ENCODE data around the gene HIGD2A. TPM values are rescaled to one million over a fixed set of nuclear protein-coding genes. Genes with fewer than 3 reads are reported as not detected.

HIGD2A gene
- polyA plus RNA-seq, 1 donor from 2014 or later: 61.8 TPM

DNA sequence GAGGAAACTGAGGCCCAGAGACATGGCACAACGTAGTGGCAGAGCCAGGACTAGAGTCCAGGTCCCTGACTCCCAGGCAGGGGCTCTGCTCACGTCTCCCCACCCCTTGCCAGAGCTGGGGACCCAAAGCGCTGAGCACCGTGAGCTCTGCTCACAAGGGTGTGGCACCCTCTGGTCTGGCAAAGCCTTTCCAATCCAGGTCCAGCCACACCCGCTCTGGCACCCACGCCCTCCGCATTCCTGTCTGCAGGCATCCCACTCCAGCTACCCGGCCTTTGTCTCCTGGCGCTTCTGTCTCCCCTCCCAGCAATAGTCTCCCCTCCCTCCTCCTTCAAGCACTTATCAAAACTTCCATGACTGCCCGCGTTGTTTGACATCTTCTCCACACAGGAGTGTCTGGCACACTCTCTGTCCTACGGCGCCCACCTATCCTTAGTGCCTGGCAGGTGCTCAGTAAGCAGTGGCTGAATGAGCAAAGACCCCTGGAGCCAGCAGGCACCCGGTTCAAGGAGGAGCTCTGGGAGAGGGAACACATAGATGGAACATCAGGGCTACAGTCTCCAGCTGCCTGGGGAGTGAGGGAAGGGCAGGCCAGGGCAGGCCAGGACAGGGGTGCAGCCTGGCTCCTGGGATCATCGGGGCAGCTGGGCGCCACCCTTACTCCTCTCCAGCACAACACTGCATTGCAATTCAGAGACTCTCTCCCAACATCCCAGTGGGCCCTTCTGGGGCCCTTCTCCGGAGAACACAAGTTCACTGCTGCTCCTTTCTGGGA, 12.0 kb downstream of the HIGD2A start:
- Histone ChIP-seq H2AFZ (ENCODE audit: low read depth, low read length) (no peak overlapping the region), H3K9ac (ENCODE audit: low read length) (no peak overlapping the region), H3F3A (ENCODE audit: insufficient read depth, low read length, poor library complexity, severe bottlenecking) (no peaks in the 10 kb centered on the region), H3K27ac (ENCODE audit: low read length) (no peak overlapping the region), H4K20me1 (ENCODE audit: insufficient read depth) (no peaks in the 10 kb centered on the region), H3K79me2 (replicated peaks; ENCODE audit: insufficient read depth, low read length) (no peaks in the 10 kb centered on the region), H3K27me3 (ENCODE audit: insufficient read depth, low read depth, low read length) (no peaks in the 10 kb centered on the region), H3K4me3 (ENCODE audit: low read length) (no peak overlapping the region), H3K36me3 (ENCODE audit: insufficient read depth, low read length) (no peaks in the 10 kb centered on the region), H3K4me2 (ENCODE audit: low read length) (no peak overlapping the region), H3K9me2 (ENCODE audit: insufficient read depth, low read length) (no peaks in the 10 kb centered on the region), H3K9me3 (ENCODE audit: low read length) (no peaks in the 10 kb centered on the region)
- TF ChIP-seq, protein P1, sequence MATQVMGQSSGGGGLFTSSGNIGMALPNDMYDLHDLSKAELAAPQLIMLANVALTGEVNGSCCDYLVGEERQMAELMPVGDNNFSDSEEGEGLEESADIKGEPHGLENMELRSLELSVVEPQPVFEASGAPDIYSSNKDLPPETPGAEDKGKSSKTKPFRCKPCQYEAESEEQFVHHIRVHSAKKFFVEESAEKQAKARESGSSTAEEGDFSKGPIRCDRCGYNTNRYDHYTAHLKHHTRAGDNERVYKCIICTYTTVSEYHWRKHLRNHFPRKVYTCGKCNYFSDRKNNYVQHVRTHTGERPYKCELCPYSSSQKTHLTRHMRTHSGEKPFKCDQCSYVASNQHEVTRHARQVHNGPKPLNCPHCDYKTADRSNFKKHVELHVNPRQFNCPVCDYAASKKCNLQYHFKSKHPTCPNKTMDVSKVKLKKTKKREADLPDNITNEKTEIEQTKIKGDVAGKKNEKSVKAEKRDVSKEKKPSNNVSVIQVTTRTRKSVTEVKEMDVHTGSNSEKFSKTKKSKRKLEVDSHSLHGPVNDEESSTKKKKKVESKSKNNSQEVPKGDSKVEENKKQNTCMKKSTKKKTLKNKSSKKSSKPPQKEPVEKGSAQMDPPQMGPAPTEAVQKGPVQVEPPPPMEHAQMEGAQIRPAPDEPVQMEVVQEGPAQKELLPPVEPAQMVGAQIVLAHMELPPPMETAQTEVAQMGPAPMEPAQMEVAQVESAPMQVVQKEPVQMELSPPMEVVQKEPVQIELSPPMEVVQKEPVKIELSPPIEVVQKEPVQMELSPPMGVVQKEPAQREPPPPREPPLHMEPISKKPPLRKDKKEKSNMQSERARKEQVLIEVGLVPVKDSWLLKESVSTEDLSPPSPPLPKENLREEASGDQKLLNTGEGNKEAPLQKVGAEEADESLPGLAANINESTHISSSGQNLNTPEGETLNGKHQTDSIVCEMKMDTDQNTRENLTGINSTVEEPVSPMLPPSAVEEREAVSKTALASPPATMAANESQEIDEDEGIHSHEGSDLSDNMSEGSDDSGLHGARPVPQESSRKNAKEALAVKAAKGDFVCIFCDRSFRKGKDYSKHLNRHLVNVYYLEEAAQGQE (IDR thresholded peaks at IDR 0.05; ENCODE audit: borderline replicate concordance): no peak

DNA sequence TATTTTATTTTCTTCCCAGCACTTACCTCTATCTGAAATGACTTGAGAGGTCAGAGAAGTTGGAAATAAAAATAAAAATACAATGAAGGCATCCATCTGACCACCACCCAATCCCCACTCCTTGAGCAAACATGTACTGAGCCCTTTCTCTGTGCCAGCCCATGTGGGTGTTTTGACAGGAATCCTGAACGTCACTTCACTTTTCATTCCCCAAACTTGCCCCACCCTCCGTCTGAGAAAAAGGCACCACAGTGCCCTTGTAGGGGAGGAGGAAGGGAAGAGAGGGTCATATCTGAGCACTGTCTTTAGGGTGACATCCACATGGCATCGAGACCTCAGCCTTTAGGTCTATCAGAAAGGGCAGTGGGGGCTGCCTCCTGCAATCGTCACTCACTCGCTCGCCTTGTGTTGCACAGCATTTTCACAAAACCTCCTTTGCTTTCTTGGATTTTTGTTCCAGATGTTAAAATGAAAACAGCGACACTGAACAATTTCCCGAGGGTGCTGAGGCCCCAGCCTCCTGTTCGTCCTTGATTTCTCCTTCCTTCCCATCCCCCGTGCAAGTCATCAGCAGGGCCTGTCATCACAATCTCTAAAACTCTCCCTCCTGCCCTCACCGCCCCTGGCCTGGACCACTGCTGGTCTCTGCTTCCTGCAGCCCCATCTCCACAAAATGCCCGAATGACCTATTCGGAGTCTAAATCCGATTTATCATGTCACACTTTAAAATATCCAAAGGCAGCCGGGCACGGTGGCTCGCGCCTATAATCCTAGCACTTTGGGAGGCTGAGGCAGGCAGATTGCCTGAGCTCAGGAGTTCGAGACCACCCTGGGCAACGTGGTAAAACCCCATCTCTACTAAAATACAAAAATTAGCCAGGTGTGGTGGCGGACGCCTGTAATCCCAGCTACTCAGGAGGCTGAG, 13.0 kb downstream of the HIGD2A start:
- H3K9me2 ChIP-seq (ENCODE audit: insufficient read depth, low read length): no peaks in the 10 kb centered on the region
- H4K20me1 ChIP-seq (ENCODE audit: insufficient read depth): no peaks in the 10 kb centered on the region
- H3K36me3 ChIP-seq (ENCODE audit: insufficient read depth, low read length): no peaks in the 10 kb centered on the region
- no peak overlapping the region for H3K4me2 ChIP-seq (ENCODE audit: low read length)
- H3F3A ChIP-seq (ENCODE audit: insufficient read depth, low read length, poor library complexity, severe bottlenecking): no peaks in the 10 kb centered on the region
- no peaks in the 10 kb centered on the region for H3K79me2 ChIP-seq (replicated peaks; ENCODE audit: insufficient read depth, low read length)
- TF ChIP-seq RAD21 (conservative IDR thresholded peaks at IDR 0.05): no peak
- no peak for TF ChIP-seq SMC3 (conservative IDR thresholded peaks at IDR 0.05; ENCODE audit: poor library complexity)
- TF ChIP-seq, protein P2, sequence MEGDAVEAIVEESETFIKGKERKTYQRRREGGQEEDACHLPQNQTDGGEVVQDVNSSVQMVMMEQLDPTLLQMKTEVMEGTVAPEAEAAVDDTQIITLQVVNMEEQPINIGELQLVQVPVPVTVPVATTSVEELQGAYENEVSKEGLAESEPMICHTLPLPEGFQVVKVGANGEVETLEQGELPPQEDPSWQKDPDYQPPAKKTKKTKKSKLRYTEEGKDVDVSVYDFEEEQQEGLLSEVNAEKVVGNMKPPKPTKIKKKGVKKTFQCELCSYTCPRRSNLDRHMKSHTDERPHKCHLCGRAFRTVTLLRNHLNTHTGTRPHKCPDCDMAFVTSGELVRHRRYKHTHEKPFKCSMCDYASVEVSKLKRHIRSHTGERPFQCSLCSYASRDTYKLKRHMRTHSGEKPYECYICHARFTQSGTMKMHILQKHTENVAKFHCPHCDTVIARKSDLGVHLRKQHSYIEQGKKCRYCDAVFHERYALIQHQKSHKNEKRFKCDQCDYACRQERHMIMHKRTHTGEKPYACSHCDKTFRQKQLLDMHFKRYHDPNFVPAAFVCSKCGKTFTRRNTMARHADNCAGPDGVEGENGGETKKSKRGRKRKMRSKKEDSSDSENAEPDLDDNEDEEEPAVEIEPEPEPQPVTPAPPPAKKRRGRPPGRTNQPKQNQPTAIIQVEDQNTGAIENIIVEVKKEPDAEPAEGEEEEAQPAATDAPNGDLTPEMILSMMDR (IDR thresholded peaks at IDR 0.05; ENCODE audit: poor library complexity, severe bottlenecking): no peak
- TF ChIP-seq POLR2AphosphoS5 (IDR thresholded peaks at IDR 0.05): no peak
- TF ChIP-seq EZH2 (IDR thresholded peaks at IDR 0.05; ENCODE audit: borderline replicate concordance, insufficient read depth, low read length, poor library complexity, severe bottlenecking): no peak
- TF ChIP-seq TAF1 (IDR thresholded peaks at IDR 0.05; ENCODE audit: low read depth): no peak
- TF ChIP-seq, protein P1 (IDR thresholded peaks at IDR 0.05; ENCODE audit: borderline replicate concordance): no peak
- TF ChIP-seq MXI1 (conservative IDR thresholded peaks at IDR 0.05; ENCODE audit: poor library complexity, severe bottlenecking): no peak
- TF ChIP-seq EP300 (conservative IDR thresholded peaks at IDR 0.05; ENCODE audit: poor library complexity, severe bottlenecking): no peak
- H3K27me3 ChIP-seq (ENCODE audit: insufficient read depth, low read depth, low read length): no peaks in the 10 kb centered on the region
- H3K4me3 ChIP-seq (ENCODE audit: low read length): no peak overlapping the region
- no peak overlapping the region for H2AFZ ChIP-seq (ENCODE audit: low read depth, low read length)
- no peak overlapping the region for H3K9ac ChIP-seq (ENCODE audit: low read length)
- no peaks in the 10 kb centered on the region for H3K9me3 ChIP-seq (ENCODE audit: low read length)
- no peak overlapping the region for H3K27ac ChIP-seq (ENCODE audit: low read length)

Measured in neural cell (in vitro differentiated cells).